SKM-1 (cell line): ENCODE measurements around the gene POLR2J2.
"Not testable (repeated sequence)": the region's sequence is repeated elsewhere in the genome, so short reads cannot be mapped to it uniquely, and the experiment has no call there.

Source experiments
- DNase-seq: peaks from one replicate; lab custom pipeline; 2025; ENCODE audit not compliant: unreplicated experiment; lab: John Stamatoyannopoulos, UW

POLR2J2 gene

DNA sequence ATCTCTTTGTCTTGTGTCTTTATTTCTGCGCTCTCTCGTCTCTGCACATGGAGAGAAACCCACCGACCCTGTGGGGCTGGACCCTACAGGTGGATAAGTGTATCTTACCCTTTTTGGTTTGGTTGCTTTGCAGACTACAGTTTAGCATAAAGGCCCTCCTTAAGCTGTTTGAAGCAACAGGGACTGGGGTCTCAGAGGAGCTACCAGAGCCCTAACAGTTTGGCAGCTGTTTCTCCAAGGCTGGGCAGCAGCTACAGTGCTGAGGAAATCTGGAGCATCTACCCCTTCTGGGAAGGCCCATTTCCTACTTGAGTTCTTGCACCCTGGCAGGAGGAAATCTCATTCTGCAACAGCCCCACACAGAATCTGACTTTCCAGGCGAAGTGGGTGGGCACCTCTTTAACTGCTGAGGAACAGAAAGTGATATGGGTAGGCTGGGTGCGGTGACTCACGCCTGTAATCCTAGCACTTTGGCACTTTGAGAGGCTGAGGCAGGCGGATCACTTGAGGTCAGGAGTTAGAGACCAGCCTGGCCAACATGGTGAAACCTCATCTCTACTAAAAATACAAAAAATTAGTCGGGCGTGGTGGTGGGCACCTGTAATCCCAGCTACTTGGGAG, 2.1 kb upstream of the POLR2J2 start:
- DNase-seq, result not testable (repeated sequence)

DNA sequence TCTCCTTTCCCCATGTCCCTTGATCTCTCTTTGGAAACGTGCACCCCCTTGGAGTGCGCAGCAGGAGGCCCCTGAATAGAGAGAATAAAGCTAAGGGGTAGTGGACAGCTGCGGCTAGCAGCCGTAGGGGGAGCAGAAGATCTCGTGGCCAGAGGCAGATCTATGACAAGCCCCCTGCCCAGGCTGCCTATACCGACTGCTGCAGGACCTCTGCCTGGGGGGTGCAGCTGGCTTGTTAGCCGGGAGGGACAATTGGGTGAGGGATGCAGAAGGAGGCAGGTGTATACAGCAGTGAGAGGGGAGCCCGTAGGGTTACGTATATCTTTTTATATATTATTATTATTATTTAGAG, 469 bp upstream of the POLR2J2 start:
- DNase-seq, result not testable (repeated sequence)

DNA sequence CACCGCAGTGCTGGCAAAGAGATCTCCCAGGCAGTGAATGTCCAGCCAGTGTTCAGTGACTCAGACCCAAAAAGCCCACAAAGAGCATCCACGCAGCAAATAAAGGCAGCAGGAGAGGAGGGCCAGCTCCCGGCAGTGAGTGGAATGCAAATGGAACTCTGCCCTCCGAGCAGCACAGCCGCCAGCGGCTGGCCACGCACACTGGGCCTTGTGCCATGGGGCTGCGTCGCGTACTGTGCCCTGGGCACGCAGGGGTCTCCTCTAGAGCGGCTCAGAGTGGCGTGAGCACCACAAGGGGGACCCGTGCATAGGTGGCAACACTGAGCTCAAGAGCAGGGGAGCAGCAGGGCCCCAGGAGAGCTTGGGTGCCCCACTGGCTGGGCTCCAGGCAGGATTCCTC, 3.9 kb downstream of the POLR2J2 start:
- not testable (repeated sequence) for DNase-seq

DNA sequence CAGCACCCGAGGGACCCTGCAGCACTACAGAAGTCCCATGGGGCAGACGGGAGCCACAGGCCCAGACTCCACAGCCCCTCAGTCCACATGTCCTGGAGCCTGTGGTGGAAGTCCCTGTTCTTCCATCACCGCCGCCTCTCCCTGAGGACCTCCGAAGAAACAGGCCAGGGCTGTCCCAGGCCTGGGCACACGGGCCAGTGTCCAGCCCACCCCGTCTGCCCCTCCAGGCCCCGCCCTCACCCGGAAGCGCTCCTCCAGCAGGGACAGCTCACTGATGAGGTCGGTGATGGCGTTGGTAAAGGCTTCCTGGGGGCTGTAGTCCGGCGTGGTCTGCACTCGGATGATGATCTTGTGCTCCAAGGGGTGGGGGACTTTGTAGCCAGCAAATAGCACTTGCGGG, 4.6 kb downstream of the POLR2J2 start:
- not testable (repeated sequence) for DNase-seq

DNA sequence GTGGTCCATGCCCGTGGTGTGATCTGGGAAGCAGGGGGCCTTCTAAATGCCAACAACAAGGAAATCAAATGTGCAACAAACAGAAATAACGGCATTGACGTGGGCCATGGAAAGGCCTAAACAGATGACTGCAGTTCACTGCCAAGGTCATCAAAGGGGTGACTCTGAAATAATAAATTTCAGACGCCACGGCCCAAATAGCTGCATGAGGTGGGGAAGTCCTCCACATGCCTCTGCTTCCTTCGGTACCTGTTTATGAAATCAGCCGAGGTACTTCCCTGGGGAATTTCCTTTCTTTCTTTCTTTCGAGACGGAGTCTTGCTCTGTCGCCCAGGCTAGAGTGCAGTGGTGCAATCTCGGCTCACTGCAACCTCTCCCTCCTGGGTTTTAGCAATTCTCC, 6.7 kb downstream of the POLR2J2 start:
- DNase-seq, result not testable (repeated sequence)

DNA sequence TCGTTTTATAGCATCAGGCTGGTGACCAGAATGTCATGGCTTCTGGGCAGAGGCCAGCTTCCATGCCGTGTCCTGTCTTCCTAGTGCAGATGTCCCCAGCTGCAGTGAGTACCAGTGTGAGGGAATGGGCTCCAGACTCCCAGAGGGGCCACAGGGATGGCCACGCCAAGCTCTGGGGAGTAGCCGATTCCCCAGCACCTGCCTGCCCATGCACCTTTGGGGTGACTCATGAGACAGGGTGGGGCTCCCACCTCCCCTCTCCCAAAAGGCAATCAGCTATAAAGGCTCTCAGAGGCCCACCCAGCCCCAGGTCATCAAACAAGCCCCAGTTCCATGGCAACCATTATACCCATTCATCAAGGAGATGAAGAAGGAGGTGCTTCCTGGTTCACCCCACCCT, 21.5 kb downstream of the POLR2J2 start, which contains the start of gene SPDYE2B:
SPDYE2B (plus strand) TSS at position 396 of the 400 bp plus-strand sequence. CDS start 2,030 bp downstream, outside the sequence.
- DNase-seq, result not testable (repeated sequence)

DNA sequence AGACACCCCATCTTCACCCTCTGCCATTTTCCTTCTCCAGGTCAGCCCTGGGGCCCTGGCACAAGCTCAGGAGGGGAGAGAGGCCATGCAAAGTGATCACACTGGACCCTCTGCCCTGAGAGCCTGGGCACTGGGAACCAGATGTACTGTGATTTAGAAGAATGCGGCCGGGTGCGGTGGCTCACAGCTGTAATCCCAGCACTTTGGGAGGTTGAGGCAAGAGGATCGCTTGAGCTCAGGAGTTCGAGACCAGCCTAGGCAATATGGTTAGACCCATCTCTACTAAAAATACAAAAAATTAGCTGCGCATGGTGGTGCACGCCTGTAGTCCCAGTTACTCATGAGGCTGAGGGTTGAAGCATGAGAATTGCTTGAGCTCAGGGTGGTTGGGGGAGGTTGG, 23.6 kb downstream of the POLR2J2 start:
- DNase-seq, result not testable (repeated sequence)

DNA sequence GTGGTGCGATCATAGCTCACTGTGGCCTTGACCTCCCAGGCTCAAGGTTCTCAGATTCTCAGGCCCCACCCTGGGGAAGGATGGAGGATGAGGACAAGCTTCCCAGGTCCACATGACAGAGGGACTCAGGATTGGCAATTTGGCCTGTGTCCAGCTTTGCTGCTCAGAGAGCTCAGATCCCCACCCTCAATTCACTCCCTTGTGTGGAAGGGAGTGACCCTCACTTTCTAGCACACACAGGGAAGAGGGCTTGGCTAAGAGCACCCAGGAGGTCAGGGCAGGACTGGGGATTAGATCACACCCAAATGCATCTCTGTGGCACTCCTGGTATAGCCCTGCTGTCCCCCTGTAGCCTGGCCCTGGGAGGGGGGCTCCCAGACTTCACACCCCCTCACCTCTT, 28.1 kb downstream of the POLR2J2 start:
- DNase-seq, result not testable (repeated sequence)

DNA sequence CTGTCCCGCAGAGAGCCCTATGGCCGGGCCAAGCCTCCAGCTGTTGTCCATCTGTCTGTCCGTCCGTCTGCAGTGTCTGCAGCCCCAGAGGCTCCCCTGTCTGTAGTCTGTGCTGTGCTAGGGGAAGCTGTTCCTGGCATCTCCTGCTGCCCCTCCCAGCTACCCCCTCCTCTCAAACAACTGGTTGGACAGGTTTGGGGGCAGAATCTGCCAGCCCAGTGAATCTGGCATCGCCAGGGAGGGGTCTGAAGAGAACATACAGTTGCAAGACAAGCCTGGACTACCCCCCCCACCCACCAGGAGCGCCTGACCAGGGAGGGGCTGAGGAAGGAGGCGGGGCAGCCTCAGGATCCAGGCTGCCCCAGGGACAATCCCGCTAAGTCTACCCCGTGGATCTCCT, 28.8 kb downstream of the POLR2J2 start, which contains the start of gene UPK3BL1:
UPK3BL1 (minus strand) TSS at position 101 of the 400 bp plus-strand sequence; CDS start at position 51, 50 bp downstream.
- not testable (repeated sequence) for DNase-seq

DNA sequence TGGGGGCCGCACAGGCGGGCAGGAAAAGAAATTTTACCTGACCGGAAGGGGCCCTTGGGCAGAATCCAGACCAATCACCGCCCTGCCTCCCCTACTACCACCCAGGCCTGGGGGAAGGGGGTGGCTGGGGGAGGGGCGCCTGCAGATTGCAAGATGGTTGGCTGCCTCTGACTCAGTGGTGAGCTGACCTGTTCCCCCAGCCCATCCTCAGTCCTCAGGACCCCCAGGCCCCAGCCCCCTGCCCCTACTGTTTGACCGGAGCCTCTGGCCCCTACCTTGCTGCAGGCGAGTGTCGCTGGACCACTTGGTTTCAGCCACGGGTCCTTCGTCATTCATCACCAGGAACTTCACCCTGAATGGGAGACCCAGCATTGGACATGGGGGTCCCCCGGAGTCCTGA, 32.6 kb downstream of the POLR2J2 start:
- DNase-seq, result not testable (repeated sequence)

DNA sequence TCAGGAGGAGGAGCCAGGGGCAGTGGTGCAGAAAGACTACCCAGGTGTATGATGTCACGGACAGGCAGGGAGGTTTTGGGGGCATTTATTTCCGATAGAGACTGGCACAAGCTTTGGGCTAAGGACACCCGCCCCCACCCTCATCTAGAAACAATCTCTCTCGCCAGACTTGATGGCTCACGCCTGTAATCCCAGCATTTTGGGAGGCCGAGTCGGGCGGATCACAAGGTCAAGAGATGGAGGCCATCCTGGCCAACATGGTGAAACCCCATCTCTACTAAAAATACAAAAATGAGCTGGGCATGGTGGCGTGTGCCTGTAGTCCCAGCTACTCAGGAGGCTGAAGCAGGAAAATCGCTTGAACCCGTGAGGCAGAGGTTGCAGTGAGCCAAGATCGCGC, 34.5 kb downstream of the POLR2J2 start:
- not testable (repeated sequence) for DNase-seq

DNA sequence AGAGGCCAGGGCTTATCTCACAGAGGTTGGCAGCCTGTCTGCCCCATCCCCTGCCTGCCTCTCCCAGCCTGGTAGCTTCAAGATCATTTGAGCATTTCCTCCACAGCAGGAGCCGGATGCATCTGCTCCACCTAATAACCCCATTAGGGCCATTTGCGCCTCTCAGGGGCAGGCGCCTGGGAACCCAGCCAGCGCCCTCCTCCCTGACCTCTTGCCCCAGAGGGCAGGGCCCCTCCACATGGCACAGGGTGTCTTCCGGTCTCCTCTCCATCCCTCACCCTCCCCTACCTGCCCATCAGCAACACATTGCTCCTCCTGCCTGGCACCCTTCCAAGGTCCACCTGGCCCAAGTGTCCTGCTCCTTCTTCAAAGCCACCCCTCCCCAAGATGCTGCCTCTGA, 36.1 kb downstream of the POLR2J2 start:
- not testable (repeated sequence) for DNase-seq

DNA sequence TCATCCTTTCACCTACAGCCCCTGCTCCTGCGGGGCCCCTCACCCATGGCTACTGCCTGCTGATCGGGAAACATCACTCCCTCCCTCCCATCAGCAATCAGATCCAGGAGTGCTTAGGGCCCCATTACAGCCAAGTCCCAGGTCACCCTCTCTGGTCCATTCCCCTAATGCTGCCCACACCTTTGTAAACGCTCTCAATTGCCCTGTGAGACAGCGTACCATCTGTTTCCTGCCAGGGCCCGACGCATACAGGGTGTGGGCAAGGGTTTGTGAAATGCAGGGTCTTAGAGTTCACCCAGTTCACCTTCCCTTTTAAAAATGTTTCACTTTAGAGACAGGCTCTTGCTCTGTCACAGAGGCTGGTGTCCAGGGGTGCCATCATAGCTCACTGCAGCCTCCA, 37.2 kb downstream of the POLR2J2 start:
- not testable (repeated sequence) for DNase-seq

DNA sequence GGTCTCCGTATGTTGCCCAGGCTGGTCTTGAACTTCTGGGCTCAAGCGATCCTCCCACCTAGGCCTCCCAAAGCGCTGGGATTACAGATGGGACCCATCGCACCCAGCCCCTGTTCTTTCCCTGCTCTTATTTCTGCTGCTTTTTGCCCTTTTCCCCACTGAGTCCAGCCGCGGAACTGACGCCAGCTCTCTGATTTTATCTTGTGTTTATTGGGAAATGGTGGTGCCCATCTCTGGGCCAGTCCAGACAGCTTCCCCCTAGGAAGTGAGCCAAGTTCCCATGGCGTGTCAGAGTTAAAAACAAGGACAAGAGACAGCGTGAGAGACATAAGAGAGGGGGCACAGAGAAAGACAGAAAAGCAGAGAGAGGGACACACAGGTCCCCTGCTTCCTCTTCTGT, 40.8 kb downstream of the POLR2J2 start:
- not testable (repeated sequence) for DNase-seq

DNA sequence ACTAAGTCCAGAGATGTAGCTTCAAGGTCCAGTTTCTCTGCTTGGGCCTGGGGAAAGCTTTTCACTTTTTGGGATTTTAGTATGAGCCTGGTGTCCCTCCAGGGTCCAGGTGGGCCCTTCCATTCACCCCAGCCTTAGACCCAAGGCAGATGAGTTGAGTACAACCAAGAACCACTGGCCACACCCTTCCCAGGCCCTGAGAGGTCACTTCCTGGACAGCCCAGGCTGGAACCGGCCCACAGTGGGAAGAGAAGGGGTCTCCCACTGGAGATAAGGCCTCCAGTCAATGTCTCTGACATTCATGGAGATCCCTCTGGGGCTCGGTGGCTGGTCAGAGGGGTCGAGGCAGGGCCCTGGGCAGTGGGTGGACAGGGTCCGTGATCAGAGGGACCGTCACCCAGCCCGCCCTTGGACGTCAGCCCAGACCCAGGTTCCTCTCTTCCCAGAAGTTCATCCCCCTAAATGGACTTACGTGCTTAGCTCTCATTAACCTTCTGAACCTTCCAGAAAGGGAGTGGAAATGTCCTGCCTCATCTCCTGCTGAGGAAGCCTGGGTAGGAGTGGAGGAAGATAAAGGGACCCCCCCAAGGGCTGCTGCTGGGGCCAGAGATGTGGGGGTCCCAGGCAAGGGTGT, 44.1 kb downstream of the POLR2J2 start:
- DNase-seq, result not testable (repeated sequence)

DNA sequence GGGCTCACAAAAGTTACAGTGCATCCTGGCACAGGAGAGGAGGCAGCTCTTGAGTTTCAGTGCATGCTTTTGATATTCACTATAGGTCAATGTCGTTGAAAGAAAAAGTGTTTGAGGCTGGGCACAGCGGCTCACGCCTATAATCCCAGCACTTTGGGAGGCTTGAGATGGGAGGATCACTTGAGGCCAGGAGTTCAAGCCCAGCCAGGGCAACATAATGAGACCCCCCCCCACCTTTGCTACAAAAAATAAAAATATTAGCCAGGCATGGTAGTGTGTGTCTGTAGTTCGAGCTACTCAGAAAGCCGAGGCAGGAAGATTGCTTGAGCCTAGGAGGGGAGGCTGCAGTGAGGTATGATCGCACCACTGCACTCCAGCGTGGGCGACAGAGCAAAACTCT, 53.3 kb downstream of the POLR2J2 start:
- not testable (repeated sequence) for DNase-seq

DNA sequence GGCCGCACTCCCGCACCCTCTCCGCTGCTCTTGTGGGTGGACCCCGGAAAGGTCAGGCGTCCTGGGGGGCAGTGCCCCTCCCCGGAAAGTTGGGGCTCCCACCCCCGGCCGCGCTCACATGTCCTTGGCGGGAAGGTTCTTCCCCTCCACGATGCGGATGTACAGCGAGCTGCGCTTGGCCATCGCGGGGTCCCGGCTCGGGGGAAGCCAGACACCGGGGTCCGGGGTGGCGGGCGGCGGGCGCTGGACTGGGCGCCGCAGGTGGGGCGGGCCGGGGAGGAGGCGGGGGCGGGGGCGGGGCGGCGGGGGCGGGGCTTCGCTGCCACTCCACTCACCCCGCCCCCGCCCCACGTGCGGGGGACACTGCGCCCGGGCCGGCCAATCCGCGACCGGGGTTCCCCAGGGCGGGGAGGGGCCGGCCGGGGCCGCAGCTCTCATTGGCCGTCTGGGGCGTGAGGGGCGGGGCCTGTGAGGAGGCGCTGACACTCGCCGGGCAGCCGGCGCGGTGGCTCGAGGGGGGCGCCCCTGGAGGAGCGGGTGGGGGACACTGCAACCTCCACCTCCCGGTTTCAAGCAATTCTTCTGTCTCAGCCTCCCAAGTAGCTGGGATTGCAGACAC, 54.8 kb downstream of the POLR2J2 start, which contains the start of gene RASA4:
RASA4 (minus strand) TSS at position 250 of the 619 bp plus-strand sequence; CDS start at position 183, 67 bp downstream.
- DNase-seq, result not testable (repeated sequence)
